ENCODE results near the gene OPCML.

DNA sequence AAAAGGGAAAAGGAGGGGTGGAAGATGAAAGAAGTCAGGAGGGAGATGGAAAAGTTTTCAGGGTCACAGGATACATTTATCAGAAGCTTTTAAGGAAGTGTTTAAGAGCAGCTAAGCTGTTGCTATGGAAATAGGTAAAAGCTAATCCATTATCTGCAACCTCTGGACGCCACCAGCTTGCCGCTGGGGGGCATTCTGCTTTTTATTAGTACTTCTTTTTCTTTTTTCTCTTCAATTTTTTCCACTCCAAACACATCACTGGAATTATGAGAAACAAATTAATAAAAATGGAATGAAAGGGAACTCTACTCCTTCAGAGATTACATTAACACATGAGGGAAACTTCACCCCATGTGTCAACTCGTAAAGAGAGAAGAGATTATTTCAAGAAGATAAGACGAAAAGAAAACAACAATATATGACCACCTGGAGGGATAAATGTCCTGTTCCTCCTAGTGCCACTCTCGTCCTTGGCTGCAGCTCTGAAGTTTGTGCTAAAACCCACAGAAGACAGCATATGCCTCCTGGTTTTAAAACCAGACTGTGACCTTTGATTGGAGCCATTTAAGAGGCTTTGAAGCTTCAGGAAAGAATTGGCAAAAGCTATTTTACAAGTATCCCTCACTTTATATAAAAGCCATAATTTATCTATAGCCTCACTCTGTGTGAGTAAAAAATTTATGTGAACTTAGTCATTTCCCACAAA is 972.8 kb downstream of the OPCML start:
- no peak for TF ChIP-seq CTCF (IDR thresholded peaks at IDR 0.05)
- TF ChIP-seq EZH2 (IDR thresholded peaks at IDR 0.05; ENCODE audit: borderline replicate concordance, insufficient read depth, low read depth, low read length, poor library complexity, severe bottlenecking) = no peak
